NCI-H2029 (cell line): ENCODE data around the gene RFXANK.
"Not testable (repeated sequence)": the region's sequence is repeated elsewhere in the genome, so short reads cannot be mapped to it uniquely, and the experiment has no call there.

Source experiments
- DNase-seq: peaks from one replicate; lab custom pipeline; 2025; lab: John Stamatoyannopoulos, UW

Gene RFXANK

DNA sequence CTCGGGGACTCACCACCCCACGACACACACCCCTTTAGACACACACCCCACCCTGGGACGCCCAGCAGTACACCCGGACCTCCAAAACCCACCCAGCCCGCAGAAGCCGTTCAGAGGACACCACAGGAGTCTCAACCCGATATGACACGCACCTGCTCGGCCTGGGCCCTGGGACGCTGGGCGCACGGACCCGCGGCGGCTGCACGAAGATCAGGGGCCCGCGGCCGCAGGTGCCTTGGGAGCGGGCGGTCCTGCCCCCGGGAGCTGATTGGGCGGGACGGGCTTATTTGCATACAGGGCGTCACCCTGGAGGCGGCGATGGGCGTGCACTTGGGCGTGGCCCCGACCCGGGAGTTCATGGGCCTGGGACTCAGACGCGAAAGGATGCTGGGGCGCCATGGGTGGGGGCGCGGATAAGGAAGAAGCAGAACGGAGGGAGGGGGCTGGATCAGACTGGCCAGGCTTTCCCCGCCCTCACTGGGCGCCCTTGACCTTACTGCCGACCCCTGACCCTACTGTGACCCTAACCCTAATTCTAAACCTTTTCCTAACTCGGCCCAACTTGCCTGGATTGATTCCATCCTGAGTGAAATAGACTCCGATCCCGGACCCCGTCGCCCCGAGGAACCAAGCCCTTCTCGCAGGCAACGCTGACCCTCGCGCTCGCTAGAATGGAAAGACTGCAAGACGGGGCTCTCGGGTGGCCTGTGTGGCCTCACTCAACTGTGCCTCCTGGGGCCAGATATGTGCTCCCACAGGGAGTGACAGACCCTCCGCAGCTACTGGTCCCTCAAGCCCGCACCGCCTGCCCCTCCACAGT, 21.8 kb upstream of the RFXANK start, which contains the start of gene MEF2B:
MEF2B (minus strand) TSS at position 211 of the 820 bp plus-strand sequence. CDS start 19,528 bp downstream, outside the sequence.
- peak; percentile 80 for DNase-seq

- no peak for DNase-seq
Observed at GRCh38 chr19:19170873-19171672, 21.0 kb upstream of the RFXANK start.

- no peak for DNase-seq
Observed at GRCh38 chr19:19171821-19172532, 20.1 kb upstream of the RFXANK start.

DNA sequence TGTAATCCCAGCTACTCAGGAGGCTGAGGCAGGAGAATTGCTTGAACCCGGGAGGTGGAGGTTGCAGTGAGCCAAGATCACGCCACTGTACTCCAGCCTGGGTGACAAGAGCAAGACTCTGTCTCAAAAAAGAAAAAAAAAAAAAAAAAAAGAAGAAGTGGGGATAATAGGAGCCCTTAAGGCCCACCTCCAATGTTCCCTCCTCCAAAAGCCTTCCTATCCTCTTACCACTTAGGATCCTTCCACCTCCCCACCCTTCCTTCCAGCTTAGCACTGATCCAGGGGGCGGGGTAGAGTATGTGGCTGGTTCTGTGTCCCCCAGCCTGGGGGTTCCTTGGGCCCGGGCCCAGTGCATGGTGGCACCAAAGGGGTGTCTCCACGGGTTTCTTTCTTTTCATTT, 18.8 kb upstream of the RFXANK start:
- not testable (repeated sequence) for DNase-seq

DNA sequence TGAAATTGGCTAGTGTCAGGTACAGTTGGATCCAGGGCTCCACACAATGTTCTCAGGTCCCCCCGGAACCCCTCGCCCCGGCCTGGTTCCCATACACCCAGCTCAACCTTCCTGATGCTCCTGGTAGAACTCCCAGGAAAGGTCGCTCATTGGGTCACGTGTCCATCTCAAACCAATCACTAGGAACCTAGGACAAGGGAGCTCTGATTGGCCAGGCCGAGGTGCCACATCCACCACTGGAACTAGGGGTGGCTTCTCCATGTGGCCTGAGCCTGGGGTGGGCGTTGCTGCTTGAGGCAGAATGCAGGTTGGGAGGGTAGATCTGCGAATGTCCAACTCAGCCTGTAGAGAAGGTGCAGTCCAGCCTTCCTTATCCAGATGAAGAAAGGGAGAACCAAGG, 15.1 kb upstream of the RFXANK start:
- no peak for DNase-seq

GRCh38 chr19:19179548-19180441, 12.3 kb upstream of the RFXANK start:
- no peak for DNase-seq

GRCh38 chr19:19181488-19181998, 10.5 kb upstream of the RFXANK start:
- DNase-seq: no peak

GRCh38 chr19:19185853-19186740, 6.0 kb upstream of the RFXANK start:
- DNase-seq: peak; percentile 6

DNA sequence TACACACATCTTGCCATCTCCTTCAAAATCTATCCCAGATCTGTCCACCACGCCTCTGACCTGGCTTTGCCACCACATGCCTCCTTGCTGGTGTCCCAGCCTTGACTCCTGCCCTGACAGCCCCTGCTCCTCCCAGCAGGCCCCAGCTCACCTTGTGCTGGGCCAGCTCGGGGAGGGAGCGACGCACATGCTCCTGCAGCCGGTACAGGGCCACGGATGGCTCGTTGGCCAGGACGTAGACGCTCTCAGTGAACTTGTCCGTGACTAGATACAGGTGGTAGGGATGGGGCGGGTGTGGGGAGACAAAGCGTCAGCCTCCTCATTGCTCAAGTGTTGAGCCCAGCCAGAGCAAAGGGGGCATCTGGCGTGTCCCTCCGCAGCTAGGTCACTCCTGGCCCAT, 5.3 kb upstream of the RFXANK start:
- no peak for DNase-seq

- no peak for DNase-seq
Observed at GRCh38 chr19:19191768-19192077, 335 bp upstream of the RFXANK start.

GRCh38 chr19:19192910-19193423, 909 bp downstream of the RFXANK start:
- DNase-seq: no peak

DNA sequence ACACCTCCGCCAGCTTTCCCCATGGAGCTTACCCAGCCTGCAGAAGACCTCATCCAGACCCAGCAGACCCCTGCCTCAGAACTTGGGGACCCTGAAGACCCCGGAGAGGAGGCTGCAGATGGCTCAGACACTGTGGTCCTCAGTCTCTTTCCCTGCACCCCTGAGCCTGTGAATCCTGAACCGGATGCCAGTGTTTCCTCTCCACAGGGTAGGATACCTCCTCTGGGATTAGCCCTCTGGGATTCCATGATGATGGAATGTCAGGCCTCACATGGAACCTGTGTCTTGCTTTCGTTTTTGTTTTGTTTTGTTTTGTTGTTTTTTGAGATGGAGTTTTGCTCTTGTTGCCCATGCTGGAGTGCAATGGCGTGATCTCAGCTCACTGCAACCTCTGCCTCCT, 1.9 kb downstream of the RFXANK start:
- DNase-seq: no peak

DNA sequence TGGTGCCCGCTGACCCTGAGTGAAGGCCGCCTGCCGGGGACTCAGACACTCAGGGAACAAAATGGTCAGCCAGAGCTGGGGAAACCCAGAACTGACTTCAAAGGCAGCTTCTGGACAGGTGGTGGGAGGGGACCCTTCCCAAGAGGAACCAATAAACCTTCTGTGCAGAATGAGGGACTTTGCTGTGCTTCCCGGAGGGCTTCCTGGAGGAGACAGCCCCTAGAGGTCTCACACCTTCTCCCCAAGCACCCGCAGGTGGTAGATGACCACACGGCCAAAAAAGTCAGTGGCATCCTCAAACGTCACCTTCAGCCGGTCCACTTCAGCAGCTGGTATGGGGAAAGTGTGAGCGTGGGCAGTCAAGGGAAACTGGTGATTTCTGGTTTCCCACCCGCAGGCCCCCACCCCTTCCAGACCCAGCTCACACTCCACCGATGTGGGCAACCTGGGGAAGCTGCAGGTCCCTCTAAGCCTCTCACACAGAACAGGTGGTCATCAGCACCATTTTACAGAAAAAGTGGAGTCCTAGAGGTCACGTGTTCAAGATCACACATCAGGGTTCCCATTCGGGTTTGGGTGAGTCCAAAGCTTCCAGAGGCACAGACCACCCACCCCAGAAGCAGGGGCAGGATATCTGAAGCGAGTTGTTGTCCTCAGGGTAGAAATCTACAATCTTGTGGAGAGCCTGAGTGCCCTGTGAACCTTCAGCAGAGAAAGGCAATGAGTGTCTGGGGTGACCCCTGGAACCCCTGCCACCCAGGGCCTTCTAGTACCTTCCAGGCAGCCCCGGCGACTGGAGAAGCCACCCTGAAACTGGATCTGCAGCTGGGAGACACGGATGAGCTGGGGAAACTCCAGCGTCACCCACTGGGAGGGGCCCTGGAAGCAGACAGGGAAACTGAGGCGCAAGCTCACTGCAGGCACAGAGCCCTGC, 9.9 kb downstream of the RFXANK start:
- no peak for DNase-seq

DNA sequence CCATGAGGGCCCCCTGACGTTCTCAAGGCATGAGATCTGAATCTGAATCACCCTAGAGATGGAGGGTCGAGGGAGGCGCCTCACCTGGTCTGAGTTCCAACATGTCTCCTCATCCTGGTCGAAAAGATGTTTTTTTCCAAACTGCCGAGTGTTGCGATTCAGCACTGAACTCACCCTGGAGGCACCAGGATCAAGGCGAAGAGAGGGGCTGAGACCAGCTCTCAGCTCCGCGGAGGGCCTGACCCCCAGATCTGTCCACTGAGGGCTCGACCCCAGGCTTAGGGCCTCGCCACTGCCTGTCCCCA, 10.6 kb downstream of the RFXANK start:
- DNase-seq: no peak

DNA sequence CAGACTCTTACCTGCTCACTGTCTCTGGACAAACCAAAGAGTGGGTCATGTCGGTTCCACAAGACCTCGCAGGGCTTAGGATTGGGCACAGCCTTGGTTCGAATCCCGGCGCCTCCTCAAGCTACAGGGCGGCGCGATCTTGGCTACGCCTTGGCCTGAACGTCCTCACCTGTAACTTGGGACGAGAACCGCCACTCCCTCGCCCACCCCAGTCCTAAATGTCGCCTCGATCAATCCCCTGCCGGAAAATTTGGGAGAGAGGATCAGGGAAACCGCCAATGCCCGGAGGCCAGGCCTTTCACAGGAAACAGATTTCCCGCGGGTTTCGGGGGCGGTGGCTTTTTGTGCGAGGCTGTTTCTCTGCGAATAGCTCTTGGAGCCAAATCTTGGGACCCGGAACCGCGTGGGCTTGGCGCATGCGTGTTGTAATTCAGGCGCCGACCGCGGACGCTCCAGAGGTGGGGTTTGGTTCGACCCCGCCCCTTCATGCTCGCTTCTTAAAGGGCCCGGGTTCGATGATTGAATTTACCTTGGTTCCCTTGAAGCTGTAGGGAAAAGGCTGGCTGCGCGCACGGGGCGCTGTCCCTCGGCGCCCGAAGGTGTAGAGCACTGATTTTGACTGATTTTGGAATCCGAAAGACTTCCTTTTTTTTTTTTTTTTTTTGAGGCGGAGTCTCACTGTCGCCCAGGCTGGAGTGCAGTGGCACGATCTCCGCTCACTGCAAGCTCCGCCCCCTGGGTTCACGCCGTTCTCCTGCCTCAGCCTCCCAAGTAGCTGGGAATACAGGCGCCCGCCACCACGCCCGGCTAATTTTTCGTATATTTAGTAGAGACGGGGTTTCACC, 11.2 kb downstream of the RFXANK start, which contains the start of gene NR2C2AP:
NR2C2AP (minus strand) TSS at position 403 of the 845 bp plus-strand sequence; CDS start at position 49, 354 bp downstream.
- DNase-seq: peak; percentile 88

GRCh38 chr19:19204181-19204580, 12.1 kb downstream of the RFXANK start:
- no peak for DNase-seq

DNA sequence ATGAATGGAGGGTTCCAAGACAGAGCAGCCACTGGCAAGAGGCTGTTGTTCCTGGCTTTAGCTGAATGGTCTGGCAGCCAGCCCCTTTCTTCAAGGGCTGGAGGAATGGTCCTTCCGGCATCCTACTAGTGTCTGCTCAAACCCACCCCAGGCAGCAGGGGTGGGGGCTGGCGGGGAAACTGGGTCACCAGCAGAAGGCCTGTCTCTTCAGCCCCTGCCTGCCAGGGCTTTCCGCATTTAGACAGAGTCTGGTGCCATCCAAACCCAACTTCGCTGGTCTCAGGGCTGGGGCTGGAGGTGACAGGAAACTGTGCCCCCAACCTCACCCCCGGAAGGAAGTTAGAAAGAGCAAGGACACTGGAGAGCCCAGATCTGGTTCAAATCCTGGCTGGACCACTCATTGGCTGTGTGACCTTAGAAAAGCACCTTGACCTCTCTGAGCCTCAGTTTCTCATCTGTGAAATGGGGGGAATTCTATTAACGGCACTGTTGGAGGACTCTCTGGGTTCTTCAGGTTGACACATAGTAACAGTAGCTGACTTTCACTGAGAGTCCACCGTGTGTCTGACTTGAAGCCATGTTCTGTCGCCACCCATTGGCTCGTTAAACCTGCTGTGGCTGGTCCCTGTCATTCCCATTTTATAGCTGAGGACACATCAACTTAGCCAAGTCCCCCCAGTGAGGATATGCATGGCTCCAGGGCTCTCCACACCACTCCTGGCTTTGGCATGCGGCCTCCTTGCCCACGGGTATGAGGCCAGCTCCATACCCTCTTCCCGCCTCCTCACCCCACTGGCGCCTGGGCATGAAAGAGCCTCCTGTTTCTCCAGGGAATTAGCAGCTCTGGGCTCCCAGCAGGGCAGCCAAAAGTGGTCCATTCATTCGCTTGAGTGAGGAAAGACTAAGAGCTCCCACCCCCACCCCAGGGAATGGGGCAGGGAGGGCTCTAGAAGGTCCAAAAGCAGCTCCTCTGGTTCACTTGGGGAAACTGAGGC, 13.7 kb downstream of the RFXANK start:
- DNase-seq: no peak
